IMR-90 (cell line): Measurements from ENCODE around the gene BSND. TPM values are rescaled to one million over a fixed set of nuclear protein-coding genes. Genes with fewer than 3 reads are reported as not detected.

Experiments used
- ATAC-seq: fragments of 200-7000 bp; cut with Tn5 transposase; 2 replicates; pipeline ENCODE4 v1.9.1; 2020; ENCODE audit warnings: low read depth, mild to moderate bottlenecking, moderate library complexity
- BruUV-seq: library from RNA; stranded (reverse); fragments of 400-500 nt; replicated peaks from 2 replicates; lab custom pipeline; 2021; lab: Mats Ljungman, UMichigan
- CTCF ChIA-PET: fragments of 300-600 bp; formaldehyde crosslinking; extraction: SDS; loops from one replicate; lab custom pipeline; 2021; ENCODE audit warnings: antibody characterized with exemption; lab: Yijun Ruan, JAX
- POLR2A ChIA-PET: fragments of 300-600 bp; sonication (Branson Sonifier 250); formaldehyde crosslinking; loops from one replicate; lab custom pipeline; 2022; ENCODE audit warnings: antibody characterized with exemption; ENCODE audit not compliant: unreplicated experiment; lab: Charles Lee
- DNase-seq: peaks from one replicate; pipeline ENCODE4 v3.0.0; 2013
- H2AFZ ChIP-seq: replicated peaks from 2 replicates; pipeline ENCODE3; 2013; ENCODE audit warnings: low read length, mild to moderate bottlenecking; ENCODE audit not compliant: poor library complexity
- H2AK5ac ChIP-seq: 2 replicates; pipeline ENCODE4 v1.6.1; 2013; ENCODE audit warnings: low read depth, low read length, inconsistent platforms
- H2AK9ac ChIP-seq: replicated peaks from 2 replicates; pipeline ENCODE3; 2013; ENCODE audit warnings: mild to moderate bottlenecking, low read depth, low read length, moderate library complexity; ENCODE audit not compliant: poor library complexity
- H2BK120ac ChIP-seq: 2 replicates; pipeline ENCODE4 v1.6.1; 2013; ENCODE audit warnings: low read depth, low read length, inconsistent platforms
- H2BK15ac ChIP-seq: 3 replicates; pipeline ENCODE4 v1.6.1; 2013; ENCODE audit warnings: low read depth, low read length, inconsistent platforms
- H2BK20ac ChIP-seq: 2 replicates; pipeline ENCODE4 v1.6.1; 2013; ENCODE audit warnings: low read depth, mild to moderate bottlenecking, inconsistent platforms, low read length, moderate library complexity
- H2BK5ac ChIP-seq: 2 replicates; pipeline ENCODE4 v1.6.1; 2013; ENCODE audit warnings: mild to moderate bottlenecking, low read depth, low read length, inconsistent platforms; ENCODE audit not compliant: poor library complexity, severe bottlenecking
- H3K14ac ChIP-seq: replicated peaks from 2 replicates; pipeline ENCODE4 v1.6.1; 2013; ENCODE audit warnings: low read depth, low read length, inconsistent platforms
- H3K18ac ChIP-seq: 2 replicates; pipeline ENCODE4 v1.6.1; 2013; ENCODE audit warnings: low read depth, low read length, control low read depth
- H3K23ac ChIP-seq: 2 replicates; pipeline ENCODE4 v1.6.1; 2013; ENCODE audit warnings: low read depth, low read length, inconsistent platforms
- H3K27ac ChIP-seq: 2 replicates; pipeline ENCODE4 v1.5.1; 2013; ENCODE audit warnings: mild to moderate bottlenecking, control low read depth, low read length; ENCODE audit not compliant: insufficient read depth
- H3K27me3 ChIP-seq: 2 replicates; pipeline ENCODE4 v1.6.1; 2013; ENCODE audit warnings: low read length; ENCODE audit not compliant: control insufficient read depth, insufficient read depth
- H3K36me3 ChIP-seq: 2 replicates; pipeline ENCODE4 v1.6.1; 2013; ENCODE audit warnings: low read length, mixed read lengths; ENCODE audit not compliant: control insufficient read depth, insufficient read depth
- H3K4ac ChIP-seq: 2 replicates; pipeline ENCODE4 v1.6.1; 2013; ENCODE audit warnings: low read depth, low read length, inconsistent platforms
- H3K4me1 ChIP-seq: 2 replicates; pipeline ENCODE4 v1.6.1; 2013; ENCODE audit warnings: low read length, mixed read lengths; ENCODE audit not compliant: control insufficient read depth, insufficient read depth
- H3K4me2 ChIP-seq: 2 replicates; pipeline ENCODE4 v1.6.1; 2013; ENCODE audit warnings: low read depth, mild to moderate bottlenecking, control low read depth, low read length, moderate library complexity
- H3K4me3 ChIP-seq: 2 replicates; pipeline ENCODE4 v1.5.1; 2013; ENCODE audit warnings: low read depth, mild to moderate bottlenecking, control low read depth, low read length, moderate library complexity; ENCODE audit not compliant: insufficient read depth
- H3K56ac ChIP-seq: 2 replicates; pipeline ENCODE4 v1.6.1; 2013; ENCODE audit warnings: low read length, inconsistent platforms; ENCODE audit not compliant: insufficient read depth; ENCODE audit errors: extremely low read depth
- H3K79me1 ChIP-seq, 2 experiments: 2 replicates each; pipeline ENCODE4 v1.6.1; 2013; ENCODE audit warnings: low read length in 2 of 2, inconsistent platforms in 1 of 2, low read depth in 1 of 2
- H3K9ac ChIP-seq: 2 replicates; pipeline ENCODE4 v1.6.1; 2013; ENCODE audit warnings: low read depth, low read length, control low read depth
- H3K9me1 ChIP-seq: 2 replicates; pipeline ENCODE4 v1.6.1; 2013; ENCODE audit warnings: low read length, inconsistent platforms; ENCODE audit not compliant: insufficient read depth
- H3K9me3 ChIP-seq: 2 replicates; pipeline ENCODE4 v1.6.1; 2013; ENCODE audit warnings: low read length; ENCODE audit not compliant: control insufficient read depth, insufficient read depth
- H4K20me1 ChIP-seq: 2 replicates; pipeline ENCODE4 v1.6.1; 2013; ENCODE audit warnings: low read length, inconsistent platforms; ENCODE audit not compliant: insufficient read depth
- H4K5ac ChIP-seq: 2 replicates; pipeline ENCODE4 v1.6.1; 2013; ENCODE audit warnings: mild to moderate bottlenecking, low read depth, low read length, control low read depth
- H4K8ac ChIP-seq, 2 experiments: 2 replicates each; pipeline ENCODE4 v1.6.1; 2013; ENCODE audit warnings: low read depth in 2 of 2, low read length in 2 of 2, control low read depth in 1 of 2, inconsistent platforms in 1 of 2
- H4K91ac ChIP-seq: 2 replicates; pipeline ENCODE4 v1.6.1; 2013; ENCODE audit warnings: low read depth, low read length, inconsistent platforms; ENCODE audit not compliant: insufficient read depth
- BHLHE40 ChIP-seq: fragments of 150-350 bp; IDR thresholded peaks from 2 replicates; pipeline ENCODE4 v1.6.1; 2016; ENCODE audit warnings: mild to moderate bottlenecking, low read depth, low read length
- CEBPB ChIP-seq: IDR thresholded peaks from 2 replicates; pipeline ENCODE4 v1.6.1; 2012; ENCODE audit warnings: low read depth, low read length, improper control_type of control experiment
- CHD1 ChIP-seq: IDR thresholded peaks from 2 replicates; pipeline ENCODE4 v1.6.1; 2012; ENCODE audit warnings: low read depth, low read length, improper control_type of control experiment
- CTCF ChIP-seq: conservative IDR thresholded peaks from 2 replicates; pipeline ENCODE4 v1.5.1; 2012; ENCODE audit warnings: mild to moderate bottlenecking, low read depth, low read length, improper control_type of control experiment
- ELK1 ChIP-seq: fragments of 150-350 bp; IDR thresholded peaks from 2 replicates; pipeline ENCODE4 v1.6.1; 2016; ENCODE audit warnings: low read depth, mild to moderate bottlenecking, low read length, moderate library complexity, borderline replicate concordance
- FOS ChIP-seq: fragments of 150-350 bp; IDR thresholded peaks from 2 replicates; pipeline ENCODE4 v1.6.1; 2016; ENCODE audit warnings: low read depth, low read length
- MAFK ChIP-seq: IDR thresholded peaks from 2 replicates; pipeline ENCODE4 v1.6.1; 2012; ENCODE audit warnings: low read depth, low read length, improper control_type of control experiment
- MAZ ChIP-seq: IDR thresholded peaks from 2 replicates; pipeline ENCODE4 v1.6.1; 2012; ENCODE audit warnings: low read depth, mild to moderate bottlenecking, low read length, improper control_type of control experiment, moderate library complexity, borderline replicate concordance
- MXI1 ChIP-seq: IDR thresholded peaks from 2 replicates; pipeline ENCODE4 v1.6.1; 2012; ENCODE audit warnings: low read depth, mild to moderate bottlenecking, low read length, moderate library complexity, borderline replicate concordance
- NFE2L2 ChIP-seq: fragments of 150-350 bp; IDR thresholded peaks from 2 replicates; pipeline ENCODE4 v1.6.1; 2016; ENCODE audit warnings: low read depth, mild to moderate bottlenecking, low read length
- POLR2A ChIP-seq: IDR thresholded peaks from 2 replicates; pipeline ENCODE4 v1.6.1; 2012; ENCODE audit warnings: mild to moderate bottlenecking, low read depth, low read length
- RAD21 ChIP-seq: IDR thresholded peaks from 2 replicates; pipeline ENCODE4 v1.6.1; 2012; ENCODE audit warnings: low read length, improper control_type of control experiment
- RCOR1 ChIP-seq: IDR thresholded peaks from 2 replicates; pipeline ENCODE4 v1.6.1; 2012; ENCODE audit warnings: mild to moderate bottlenecking, low read length, improper control_type of control experiment; ENCODE audit not compliant: insufficient replicate concordance
- RFX5 ChIP-seq: IDR thresholded peaks from 2 replicates; pipeline ENCODE4 v1.8.0; 2012; ENCODE audit warnings: low read depth, mild to moderate bottlenecking, low read length, moderate library complexity
- SMC3 ChIP-seq: fragments of 150-350 bp; IDR thresholded peaks from 2 replicates; pipeline ENCODE4 v1.6.1; 2016; ENCODE audit warnings: low read depth, mild to moderate bottlenecking, antibody characterized with exemption, low read length, moderate library complexity
- USF2 ChIP-seq: fragments of 150-350 bp; IDR thresholded peaks from 2 replicates; pipeline ENCODE4 v1.6.1; 2017; ENCODE audit warnings: mild to moderate bottlenecking, antibody characterized with exemption, low read length, low read depth
- WGBS, 2 experiments: methylation state at CpG; one replicate each; pipeline versions ENCODE4 v1.1.5 to v1.1.7; 2013; ENCODE audit warnings: missing lambda C conversion rate in 2 of 2; ENCODE audit not compliant: insufficient read length in 1 of 2; ENCODE audit errors: extremely low coverage in 2 of 2; 5-methylcytosine and 5-hydroxymethylcytosine counted together
- dilution Hi-C: fragments of 300-500 bp; cut with HindIII; formaldehyde crosslinking; loops from one replicate; pipeline ENCODE4 v1.14.3; 2018; ENCODE audit warnings: low sequenced_read_pairs; ENCODE audit not compliant: unreplicated experiment
- in situ Hi-C: fragments of 300-500 bp; cut with MboI; formaldehyde crosslinking; loops from 3 replicates; pipeline ENCODE4 v1.14.3; 2019; ENCODE audit warnings: low sequenced_read_pairs, inconsistent platforms, mixed read lengths
- intact Hi-C: fragments of 100-400 bp; cut with micrococcal nuclease; formaldehyde crosslinking; loops from 2 replicates; pipeline ENCODE4 v1.10.0; 2022
- polyA plus RNA-seq, 3 experiments: library from polyadenylated mRNA; depleted of rRNA; stranded (reverse); fragments of >200 nt; gene quantifications; 2 replicates each; pipeline ENCODE4 v1.2.3, GENCODE V29; 2012; ENCODE audit warnings: low replicate concordance in 1 of 3
- total RNA-seq: library from RNA; depleted of rRNA; stranded (reverse); fragments of >200 nt; gene quantifications from 2 replicates; pipeline ENCODE4 v1.2.3, GENCODE V29; 2012

BSND gene
- total and polyA plus RNA-seq, 2 of the 4 experiments (the other 2 are of a cell fraction) = not detected

GRCh38 chr1:54998100-54998499, 633 bp upstream of the BSND start:
- Histone ChIP-seq H2AFZ (no peak overlapping the region), H3K9ac (no peak overlapping the region), H4K8ac (no peak overlapping the region), H3K4me3 (no peak overlapping the region), H3K4me2 (no peak overlapping the region), H2BK5ac (no peak overlapping the region), H3K14ac (no peak overlapping the region), H2BK15ac (no peak overlapping the region), H3K56ac (no peak overlapping the region), H3K9me1 (no peaks in the 10 kb centered on the region), H4K5ac (no peak overlapping the region), H3K4me1 (no peaks in the 10 kb centered on the region), H3K9me3 (no peaks in the 10 kb centered on the region), H2BK120ac (no peak overlapping the region), H3K23ac (no peak overlapping the region), H3K27me3 (peaks cover 80% of the 10 kb centered on the region), H3K36me3 (no peaks in the 10 kb centered on the region), H3K79me1 (no peaks in the 10 kb centered on the region), H4K20me1 (peaks cover 7% of the 10 kb centered on the region; the same call in 1 of the 2 replicates), H3K27ac (no peak overlapping the region), H2BK20ac (no peak overlapping the region), H3K18ac (no peak overlapping the region), H2AK9ac (no peak overlapping the region), H4K91ac (no peak overlapping the region), H3K4ac (no peak overlapping the region), H2AK5ac (no peak overlapping the region)
- no peak for DNase-seq
- ChIA-PET POLR2A (no interaction called here), CTCF (interaction anchor here (0.8 to 1.4 kb wide), 2 partner anchors 18 to 47 kb away, joined by 3 to 4 read pairs; no protein-coding TSS in a partner anchor)
- no peak for TF ChIP-seq CEBPB
- no peak for TF ChIP-seq USF2
- TF ChIP-seq RFX5 = no peak
- no peak for TF ChIP-seq POLR2A
- TF ChIP-seq SMC3 = no peak
- TF ChIP-seq RAD21 = no peak
- no peak for TF ChIP-seq ELK1
- no peak for TF ChIP-seq FOS
- TF ChIP-seq NFE2L2 = no peak
- TF ChIP-seq CHD1 = no peak
- TF ChIP-seq MAZ = no peak
- TF ChIP-seq CTCF = no peak
- no peak for TF ChIP-seq MAFK
- TF ChIP-seq BHLHE40 = no peak
- no peak for TF ChIP-seq RCOR1
- TF ChIP-seq MXI1 = no peak
- intact Hi-C loops = loop anchor here (5.0 kb wide), 1 partner anchor 186 kb away; no protein-coding TSS in a partner anchor
- WGBS, 2 experiments = 79% methylated on average over 2 of the region's 6 CpGs; no CpG with 5 or more reads in 1 of the 2 experiments
- in situ Hi-C loops = loop anchor here (5.0 kb wide), 1 partner anchor 46 kb away; no protein-coding TSS in a partner anchor
- no TSS peak for BruUV-seq
- ATAC-seq = no peak
- dilution Hi-C loops = no loop called here
